HL-60 (cell line): ENCODE results near the gene PNLDC1.

ENCODE experiments used
- CTCF ChIP-seq: IDR thresholded peaks from one replicate; pipeline ENCODE4 v1.5.1; 2011; ENCODE audit warnings: low read length, control low read depth, inconsistent platforms; ENCODE audit not compliant: insufficient read depth
- GABPA ChIP-seq: IDR thresholded peaks from 2 replicates; pipeline ENCODE4 v1.6.1; 2012; ENCODE audit warnings: low read depth
- POLR2AphosphoS5 ChIP-seq: IDR thresholded peaks from 2 replicates; pipeline ENCODE4 v1.6.1; 2012; ENCODE audit warnings: low read depth
- REST ChIP-seq: IDR thresholded peaks from 2 replicates; pipeline ENCODE4 v1.6.1; 2012; ENCODE audit warnings: low read depth; ENCODE audit not compliant: insufficient replicate concordance
- SPI1 ChIP-seq: IDR thresholded peaks from 2 replicates; pipeline ENCODE4 v1.6.1; 2012; ENCODE audit warnings: low read depth, mild to moderate bottlenecking, borderline replicate concordance

- no peak for TF ChIP-seq CTCF
- TF ChIP-seq POLR2AphosphoS5, result peak; percentile 52; the same call in 1 of the 2 replicates
- peak; percentile 61 for TF ChIP-seq REST
- no peak for TF ChIP-seq GABPA
- TF ChIP-seq SPI1, result no peak
Measured at GRCh38 chr6:159790149-159790955, 9.7 kb upstream of the PNLDC1 start, which contains the start of gene MRPL18.
